Testis (tissue), 3 donors: ENCODE measurements around the gene CAMK2D. TPM values are rescaled to one million over a fixed set of nuclear protein-coding genes. Genes with fewer than 3 reads are reported as not detected.

Source experiments
- DNase-seq: peaks from one replicate; pipeline ENCODE4 v3.0.0-alpha.2; 2019
- H3K27ac ChIP-seq, 2 donors: fragments of 200-600 bp; sonication (generic); one replicate each; pipeline ENCODE4 v1.5.1; 2019
- H3K27me3 ChIP-seq: fragments of 200-600 bp; sonication (generic); one replicate; pipeline ENCODE4 v1.5.1; 2019
- H3K36me3 ChIP-seq: fragments of 200-600 bp; sonication (generic); one replicate; pipeline ENCODE4 v1.5.1; 2017; ENCODE audit warnings: low read depth; ENCODE audit errors: missing control alignments
- H3K4me1 ChIP-seq: fragments of 200-600 bp; sonication (generic); one replicate; pipeline ENCODE4 v1.5.1; 2019
- H3K4me3 ChIP-seq, 2 donors: fragments of 200-600 bp; sonication (generic); one replicate each; pipeline ENCODE4 v1.5.1; 2017 to 2019
- H3K9me3 ChIP-seq: fragments of 200-600 bp; sonication (generic); one replicate; pipeline ENCODE4 v1.5.1; 2017
- POLR2A ChIP-seq: fragments of 450-650 bp; IDR thresholded peaks from one replicate; pipeline ENCODE4 v1.6.1; 2017; ENCODE audit warnings: antibody characterized with exemption, mild to moderate bottlenecking, moderate library complexity
- WGBS, 2 donors: methylation state at CpG; one replicate each; pipeline ENCODE4 v1.1.5; 2018; 5-methylcytosine and 5-hydroxymethylcytosine counted together
- intact Hi-C: fragments of 100-400 bp; cut with DNase I; formaldehyde crosslinking; loops from one replicate; pipeline ENCODE4 v1.15.1; 2023; ENCODE audit warnings: low total_unique reads
- polyA plus RNA-seq: library from polyadenylated mRNA; stranded (reverse); fragments of 350-450 nt; fragmentation: Illumina TruSeq; extraction: RNeasy Lipid Tissue Mini Kit (QIAGEN cat#74804); gene quantifications from one replicate; pipeline ENCODE4 v1.2.3, GENCODE V29; 2014; ENCODE audit warnings: low read depth, low replicate concordance; ENCODE audit not compliant: insufficient read depth
- total RNA-seq, 2 donors: library from RNA; depleted of rRNA; stranded (reverse); fragments of >200 nt; gene quantifications; one replicate each; pipeline ENCODE4 v1.2.3, GENCODE V29; 2016
- TF ChIP-seq, protein P1 (sequence below), 3 experiments: fragments of 450-650 bp in 2 of 3; fragments of 200-600 bp in 1 of 3; sonication (generic) in 1 of 3; IDR thresholded peaks; one replicate each; pipeline ENCODE4 v1.5.1; 2016 to 2019; ENCODE audit warnings: antibody characterized with exemption in 3 of 3, mild to moderate bottlenecking in 2 of 3, moderate library complexity in 1 of 3

CAMK2D gene
- total and polyA plus RNA-seq, 3 donors from 2014 or later: 31.2 to 88.1 (median 72.4) TPM

DNA sequence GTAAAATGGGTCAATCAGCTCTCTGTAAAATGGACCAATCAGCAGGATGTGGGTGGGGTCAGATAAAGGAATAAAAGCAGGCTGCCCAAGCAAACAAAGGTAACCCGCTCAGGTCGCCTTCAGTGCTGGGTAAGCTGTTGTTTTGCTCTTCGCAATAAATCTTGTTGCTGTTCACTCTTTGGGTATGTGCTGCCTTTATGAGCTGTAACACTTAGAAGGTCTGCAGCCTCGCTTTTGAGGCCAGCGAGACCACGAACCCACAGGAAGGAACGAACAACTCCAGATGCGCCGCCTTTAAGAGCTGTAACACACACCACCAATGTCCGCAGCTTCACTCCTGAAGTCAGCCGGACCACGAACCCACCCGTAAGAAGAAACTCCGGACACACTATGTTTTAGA lies 11.5 kb upstream of the CAMK2D start:
- TF ChIP-seq, protein P1, sequence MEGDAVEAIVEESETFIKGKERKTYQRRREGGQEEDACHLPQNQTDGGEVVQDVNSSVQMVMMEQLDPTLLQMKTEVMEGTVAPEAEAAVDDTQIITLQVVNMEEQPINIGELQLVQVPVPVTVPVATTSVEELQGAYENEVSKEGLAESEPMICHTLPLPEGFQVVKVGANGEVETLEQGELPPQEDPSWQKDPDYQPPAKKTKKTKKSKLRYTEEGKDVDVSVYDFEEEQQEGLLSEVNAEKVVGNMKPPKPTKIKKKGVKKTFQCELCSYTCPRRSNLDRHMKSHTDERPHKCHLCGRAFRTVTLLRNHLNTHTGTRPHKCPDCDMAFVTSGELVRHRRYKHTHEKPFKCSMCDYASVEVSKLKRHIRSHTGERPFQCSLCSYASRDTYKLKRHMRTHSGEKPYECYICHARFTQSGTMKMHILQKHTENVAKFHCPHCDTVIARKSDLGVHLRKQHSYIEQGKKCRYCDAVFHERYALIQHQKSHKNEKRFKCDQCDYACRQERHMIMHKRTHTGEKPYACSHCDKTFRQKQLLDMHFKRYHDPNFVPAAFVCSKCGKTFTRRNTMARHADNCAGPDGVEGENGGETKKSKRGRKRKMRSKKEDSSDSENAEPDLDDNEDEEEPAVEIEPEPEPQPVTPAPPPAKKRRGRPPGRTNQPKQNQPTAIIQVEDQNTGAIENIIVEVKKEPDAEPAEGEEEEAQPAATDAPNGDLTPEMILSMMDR (IDR thresholded peaks at IDR 0.05): no peak
- no peak for TF ChIP-seq POLR2A
- peak; percentile 67 for DNase-seq
- Histone ChIP-seq H3K4me1 (no peaks in the 10 kb centered on the region), H3K27me3 (no peaks in the 10 kb centered on the region), H3K4me3 (peak overlapping the region; percentile 29 to 48), H3K9me3 (no peaks in the 10 kb centered on the region), H3K36me3 (no peaks in the 10 kb centered on the region), H3K27ac (no peak overlapping the region)
- 63 to 82% methylated on average over 11 to 14 of the region's 14 CpGs for WGBS, 2 donors
- intact Hi-C loops: no loop called here

DNA sequence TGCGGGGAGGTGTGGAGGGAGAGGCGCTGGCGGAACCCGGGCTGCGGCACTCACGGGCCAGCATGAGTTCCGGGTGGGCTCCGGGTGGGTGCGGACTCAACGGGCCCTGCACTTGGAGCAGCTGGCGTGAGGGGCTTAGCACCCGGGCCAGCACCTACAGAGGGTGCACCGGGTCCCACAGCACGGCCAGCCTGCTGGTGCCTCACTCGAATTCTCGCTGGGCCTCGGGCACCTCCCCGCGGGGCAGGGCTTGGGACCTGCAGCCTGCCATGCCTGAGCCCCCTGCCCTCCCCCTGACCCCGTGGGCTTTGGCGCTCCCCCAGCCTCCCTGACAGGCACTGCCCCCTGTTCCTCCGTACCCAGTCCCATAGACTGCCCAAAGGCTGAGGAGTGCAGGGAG lies 10.8 kb upstream of the CAMK2D start:
- intact Hi-C loops: no loop called here
- H3K4me3 ChIP-seq: peak overlapping the region; percentile 29 to 48
- no peak for TF ChIP-seq POLR2A
- TF ChIP-seq, protein P1 (IDR thresholded peaks at IDR 0.05): no peak
- no peaks in the 10 kb centered on the region for H3K9me3 ChIP-seq
- H3K4me1 ChIP-seq: no peaks in the 10 kb centered on the region
- no peaks in the 10 kb centered on the region for H3K36me3 ChIP-seq
- DNase-seq: no peak
- no peak overlapping the region for H3K27ac ChIP-seq
- no peaks in the 10 kb centered on the region for H3K27me3 ChIP-seq
- WGBS, 2 donors: 78% methylated on average over 22 of the region's 22 CpGs; no CpG with 5 or more reads in 1 of the 2 donors

DNA sequence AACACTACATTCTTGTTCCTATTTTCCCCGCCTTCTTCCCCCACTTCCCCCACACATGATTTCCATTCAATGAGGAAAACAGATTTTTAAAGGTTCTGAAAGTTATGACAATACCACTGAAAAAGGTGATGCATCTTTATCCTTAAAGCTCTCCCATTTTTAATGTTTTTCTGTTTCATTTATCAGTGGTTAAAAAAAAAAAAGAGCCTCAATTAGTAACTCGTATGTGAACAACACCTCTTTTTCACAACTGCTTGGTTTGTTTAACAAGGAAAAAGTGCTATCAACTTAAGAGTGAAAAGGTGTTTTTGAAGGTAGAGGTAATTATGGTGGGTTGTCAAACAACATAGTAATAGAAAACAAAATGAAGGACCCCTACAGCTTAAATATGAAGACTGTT lies 8.2 kb upstream of the CAMK2D start:
- H3K4me1 ChIP-seq: no peaks in the 10 kb centered on the region
- 85 to 88% methylated on average over 2 of the region's 2 CpGs for WGBS, 2 donors
- H3K9me3 ChIP-seq: no peaks in the 10 kb centered on the region
- H3K27me3 ChIP-seq: no peaks in the 10 kb centered on the region
- TF ChIP-seq, protein P1 (IDR thresholded peaks at IDR 0.05): no peak
- TF ChIP-seq POLR2A: no peak
- intact Hi-C loops: no loop called here
- no peak for DNase-seq
- H3K27ac ChIP-seq: no peak overlapping the region
- no peaks in the 10 kb centered on the region for H3K36me3 ChIP-seq
- no peak overlapping the region for H3K4me3 ChIP-seq

DNA sequence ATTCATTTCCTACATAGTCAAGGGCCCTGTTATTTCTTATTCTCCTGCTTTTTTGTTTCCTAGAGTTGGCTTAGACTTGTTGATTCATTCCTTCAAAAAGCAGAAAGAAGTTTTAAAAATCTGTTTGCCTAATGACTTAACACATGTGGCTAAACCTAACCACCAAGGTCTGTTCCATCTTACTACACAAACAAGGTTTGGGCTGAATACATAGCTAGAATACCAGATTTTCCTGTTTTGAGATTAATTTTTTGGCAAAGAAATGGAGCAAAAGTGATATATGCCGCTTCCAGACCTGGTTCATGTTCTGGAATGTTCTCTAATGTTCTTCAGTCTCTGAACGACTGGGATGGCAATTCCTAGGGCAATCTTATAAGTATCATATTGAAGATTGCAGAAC lies 7.4 kb upstream of the CAMK2D start:
- Histone ChIP-seq H3K9me3 (no peaks in the 10 kb centered on the region), H3K4me3 (no peak overlapping the region), H3K27ac (no peak overlapping the region), H3K4me1 (no peaks in the 10 kb centered on the region), H3K27me3 (no peaks in the 10 kb centered on the region), H3K36me3 (no peaks in the 10 kb centered on the region)
- intact Hi-C loops: no loop called here
- no peak for TF ChIP-seq POLR2A
- TF ChIP-seq, protein P1 (IDR thresholded peaks at IDR 0.05): no peak
- no peak for DNase-seq
- WGBS, 2 donors: 80 to 85% methylated on average over 2 of the region's 2 CpGs

DNA sequence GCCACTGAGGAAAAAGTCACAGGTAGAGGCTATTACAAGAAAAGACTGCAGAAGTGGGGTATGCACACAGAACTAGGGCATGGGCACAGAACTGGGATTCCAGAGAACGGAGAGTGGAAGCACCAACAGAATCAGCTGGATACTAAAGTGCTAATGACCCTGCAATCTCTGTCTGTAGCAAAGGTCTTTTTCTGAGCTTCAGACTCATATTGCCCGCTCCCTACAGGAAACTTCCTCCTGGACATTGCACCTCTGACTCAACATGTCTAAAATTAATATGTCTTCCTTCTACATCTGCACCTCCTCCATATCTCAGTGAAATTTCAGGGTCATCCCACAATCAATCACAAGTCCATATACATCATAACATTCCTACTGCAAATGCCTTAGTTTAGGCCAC lies 5.3 kb upstream of the CAMK2D start:
- Histone ChIP-seq H3K27me3 (no peaks in the 10 kb centered on the region), H3K4me1 (no peaks in the 10 kb centered on the region), H3K9me3 (no peaks in the 10 kb centered on the region), H3K4me3 (no peak overlapping the region), H3K36me3 (no peaks in the 10 kb centered on the region), H3K27ac (no peak overlapping the region)
- TF ChIP-seq POLR2A: no peak
- TF ChIP-seq, protein P1 (IDR thresholded peaks at IDR 0.05): no peak
- DNase-seq: no peak
- intact Hi-C loops: no loop called here
- 91% methylated on average over 2 of the region's 2 CpGs for WGBS, 2 donors
